GM21619 (cell line): ENCODE measurements around the gene RIC1.
"Not testable (repeated sequence)": the region's sequence is repeated elsewhere in the genome, so short reads cannot be mapped to it uniquely, and the experiment has no call there.

ENCODE experiments used
- ATAC-seq: cut with Tn5 transposase; IDR thresholded peaks from one replicate; pipeline ENCODE4 v1.9.1; 2021; ENCODE audit not compliant: unreplicated experiment

The RIC1 gene

GRCh38 chr9:5628530-5629311 lies at the start of gene RIC1:
RIC1 (plus strand) TSS chr9:5629107; CDS start chr9:5629310, 203 bp downstream.
- peak; percentile 47 for ATAC-seq

- no peak for ATAC-seq
Observed at GRCh38 chr9:5579881-5580280, 49.0 kb upstream of the RIC1 start.

- no peak for ATAC-seq
Observed at GRCh38 chr9:5580650-5581049, 48.3 kb upstream of the RIC1 start.

- ATAC-seq = not testable (repeated sequence)
Observed at GRCh38 chr9:5581706-5582105, 47.2 kb upstream of the RIC1 start.

GRCh38 chr9:5582835-5583195 lies 46.1 kb upstream of the RIC1 start:
- ATAC-seq = peak; percentile 43

GRCh38 chr9:5586391-5586802 lies 42.5 kb upstream of the RIC1 start:
- no peak for ATAC-seq

- no peak for ATAC-seq
Observed at GRCh38 chr9:5587024-5587423, 41.9 kb upstream of the RIC1 start.

GRCh38 chr9:5592231-5592630 lies 36.7 kb upstream of the RIC1 start:
- ATAC-seq = no peak

GRCh38 chr9:5592904-5593303 lies 36.0 kb upstream of the RIC1 start:
- no peak for ATAC-seq

GRCh38 chr9:5593904-5594303 lies 35.0 kb upstream of the RIC1 start:
- ATAC-seq = peak; percentile 54

GRCh38 chr9:5596173-5596572 lies 32.7 kb upstream of the RIC1 start:
- no peak for ATAC-seq

GRCh38 chr9:5608298-5609225 lies 20.3 kb upstream of the RIC1 start:
- ATAC-seq = peak; percentile 53

GRCh38 chr9:5609226-5609596 lies 19.7 kb upstream of the RIC1 start:
- no peak for ATAC-seq

GRCh38 chr9:5610491-5610890 lies 18.4 kb upstream of the RIC1 start:
- ATAC-seq = no peak

- ATAC-seq = no peak
Observed at GRCh38 chr9:5611321-5612184, 17.4 kb upstream of the RIC1 start.

GRCh38 chr9:5612185-5612530 lies 16.7 kb upstream of the RIC1 start:
- ATAC-seq = no peak

- ATAC-seq = no peak
Observed at GRCh38 chr9:5614192-5614591, 14.7 kb upstream of the RIC1 start.

- no peak for ATAC-seq
Observed at GRCh38 chr9:5614985-5615384, 13.9 kb upstream of the RIC1 start.

GRCh38 chr9:5617749-5618148 lies 11.2 kb upstream of the RIC1 start:
- ATAC-seq = peak; percentile 92

GRCh38 chr9:5620494-5620893 lies 8.4 kb upstream of the RIC1 start:
- ATAC-seq = no peak

- no peak for ATAC-seq
Observed at GRCh38 chr9:5621327-5621726, 7.6 kb upstream of the RIC1 start.
